GM12864 (cell line): ENCODE measurements around the gene OPCML.

Experiments used
- DNase-seq: peaks from one replicate; pipeline ENCODE4 v3.0.0-alpha.2; 2011; ENCODE audit warnings: low read depth
- H3K4me3 ChIP-seq: 2 replicates; pipeline ENCODE4 v1.5.1; 2011; ENCODE audit warnings: mild to moderate bottlenecking, low read depth, low read length, control low read depth
- CTCF ChIP-seq: IDR thresholded peaks from 2 replicates; pipeline ENCODE4 v1.5.1; 2011; ENCODE audit warnings: low read depth, mild to moderate bottlenecking, moderate library complexity, low read length, control low read depth, inconsistent platforms; ENCODE audit errors: missing control alignments

The OPCML gene

DNA sequence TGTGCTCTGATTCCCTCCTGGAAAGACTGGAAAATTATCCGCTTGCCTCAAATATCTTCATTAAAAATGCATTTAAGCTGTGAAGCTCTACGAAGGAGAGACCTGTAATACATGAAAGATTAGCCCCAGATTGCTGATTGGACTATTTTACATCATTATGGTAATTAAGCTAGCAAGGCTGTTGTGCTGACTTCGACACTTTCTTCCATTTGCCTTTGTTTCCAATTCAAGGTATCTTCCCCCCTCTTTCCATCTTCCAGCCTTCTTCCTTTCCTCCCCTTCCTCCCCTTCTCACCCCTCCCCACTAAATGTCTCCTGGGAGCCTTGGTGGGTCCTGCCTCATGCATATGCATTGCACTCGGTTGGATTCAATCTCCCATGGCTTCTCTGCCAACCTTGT is 710.8 kb downstream of the OPCML start:
- no peak for DNase-seq
- no peak for TF ChIP-seq CTCF
- no peak overlapping the region for H3K4me3 ChIP-seq

- no peak for TF ChIP-seq CTCF
- no peak for DNase-seq
- H3K4me3 ChIP-seq, result no peak overlapping the region
Measured at GRCh38 chr11:132821014-132821413, 711.3 kb downstream of the OPCML start.

GRCh38 chr11:132818951-132819350 is 713.4 kb downstream of the OPCML start:
- no peak for DNase-seq
- no peak for TF ChIP-seq CTCF

GRCh38 chr11:132817387-132817786 is 714.9 kb downstream of the OPCML start:
- no peak overlapping the region for H3K4me3 ChIP-seq
- DNase-seq, result no peak
- no peak for TF ChIP-seq CTCF

More at GRCh38 chr11:132818951-132819350, 713.4 kb downstream of the OPCML start:
- H3K4me3 ChIP-seq, result no peak overlapping the region

DNA sequence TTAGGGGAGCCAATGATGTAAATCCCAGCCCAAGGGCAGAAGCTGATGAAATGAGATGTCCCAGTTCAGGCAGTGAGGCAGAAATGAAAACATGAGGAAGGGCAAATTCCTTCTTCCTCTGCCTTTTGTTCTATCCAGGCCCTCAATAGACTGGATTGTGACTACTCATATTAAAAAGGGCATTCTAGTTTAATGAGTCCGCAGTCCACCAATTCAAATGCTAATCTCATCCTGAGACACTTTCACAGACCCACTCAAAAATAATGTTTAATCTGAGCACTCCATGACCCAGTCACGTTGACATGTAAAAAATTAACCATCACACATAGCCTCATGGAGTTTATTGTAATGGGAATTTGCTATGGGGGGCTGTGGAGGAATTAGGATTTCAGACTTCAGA is 717.9 kb downstream of the OPCML start:
- no peak for DNase-seq
- H3K4me3 ChIP-seq, result no peak overlapping the region
- TF ChIP-seq CTCF, result no peak

DNA sequence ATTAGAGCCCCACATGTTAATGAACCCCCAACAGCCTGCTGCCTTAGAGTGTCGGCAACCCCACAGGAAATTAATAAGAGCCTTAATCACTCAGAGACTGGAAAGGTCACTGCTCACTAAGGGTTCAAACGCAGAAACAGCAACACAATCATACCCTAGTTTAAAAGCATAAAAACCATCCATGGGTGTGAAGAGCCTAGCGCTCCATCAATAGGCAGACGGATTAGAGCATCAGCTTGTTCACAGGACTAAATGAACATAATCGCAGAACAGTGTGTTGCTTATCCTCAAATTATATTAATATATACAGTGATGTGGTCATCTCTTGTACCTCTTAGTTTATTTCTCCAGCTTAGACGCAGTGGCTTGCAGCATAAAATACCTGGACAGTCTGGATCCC is 720.7 kb downstream of the OPCML start:
- no peak for TF ChIP-seq CTCF
- no peak overlapping the region for H3K4me3 ChIP-seq
- DNase-seq, result no peak

DNA sequence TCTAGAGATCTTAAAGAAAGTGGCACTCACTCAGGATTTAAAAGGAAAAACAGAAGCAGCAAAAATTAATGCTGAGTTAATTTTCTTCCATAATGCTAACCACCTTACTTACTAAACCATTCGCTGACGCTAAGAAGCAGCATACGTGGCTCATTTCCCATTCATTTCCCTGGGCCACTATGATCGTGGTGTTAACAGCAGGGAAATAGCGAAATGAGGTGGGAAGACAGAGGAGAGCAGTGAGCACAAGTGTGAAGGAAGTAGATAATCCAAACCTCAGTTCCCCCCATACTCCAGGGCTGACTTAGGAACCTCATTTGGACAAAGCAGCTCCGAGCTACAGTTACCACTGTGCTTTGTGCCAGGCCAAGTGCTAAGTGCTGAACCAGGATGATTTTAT is 723.2 kb downstream of the OPCML start:
- no peak overlapping the region for H3K4me3 ChIP-seq
- DNase-seq, result no peak
- TF ChIP-seq CTCF, result no peak
